Activated T-helper 17 cell treated with anti-CD3 and anti-CD28 coated beads, Interleukin-2, amount 50 U/mL, for 72 hours (primary cell): ENCODE results near the gene RSPH6A. TPM values are rescaled to one million over a fixed set of nuclear protein-coding genes. Genes with fewer than 3 reads are reported as not detected.
"Not testable (repeated sequence)": the region's sequence is repeated elsewhere in the genome, so short reads cannot be mapped to it uniquely, and the experiment has no call there.

Source experiments
- ATAC-seq: fragments of 150-1000 bp; cut with Tn5 transposase; replicated peaks from 2 replicates; pipeline ENCODE4 v1.10.0; 2021; ENCODE audit warnings: mild to moderate bottlenecking, moderate library complexity
- H3K27ac Mint-ChIP-seq: one replicate; pipeline ENCODE4 v1.8.0; 2022; ENCODE audit warnings: mixed read lengths
- H3K27me3 Mint-ChIP-seq: one replicate; pipeline ENCODE4 v1.8.0; 2022; ENCODE audit warnings: mixed read lengths
- H3K36me3 Mint-ChIP-seq: one replicate; pipeline ENCODE4 v1.8.0; 2022; ENCODE audit warnings: low read depth, mild to moderate bottlenecking, mixed read lengths
- H3K4me1 Mint-ChIP-seq: one replicate; pipeline ENCODE4 v1.8.0; 2022; ENCODE audit warnings: mixed read lengths
- H3K4me3 Mint-ChIP-seq: one replicate; pipeline ENCODE4 v1.8.0; 2022; ENCODE audit warnings: mild to moderate bottlenecking, mixed read lengths
- H3K9me3 Mint-ChIP-seq: one replicate; pipeline ENCODE4 v1.8.0; 2022; ENCODE audit warnings: mixed read lengths
- total RNA-seq, 2 donors: library from RNA; stranded (reverse); gene quantifications; one replicate each; pipeline ENCODE4 v1.2.3, GENCODE V29; 2022

The RSPH6A gene
- total RNA-seq, 2 donors from 2014 or later = 0.26 to 0.40 TPM

DNA sequence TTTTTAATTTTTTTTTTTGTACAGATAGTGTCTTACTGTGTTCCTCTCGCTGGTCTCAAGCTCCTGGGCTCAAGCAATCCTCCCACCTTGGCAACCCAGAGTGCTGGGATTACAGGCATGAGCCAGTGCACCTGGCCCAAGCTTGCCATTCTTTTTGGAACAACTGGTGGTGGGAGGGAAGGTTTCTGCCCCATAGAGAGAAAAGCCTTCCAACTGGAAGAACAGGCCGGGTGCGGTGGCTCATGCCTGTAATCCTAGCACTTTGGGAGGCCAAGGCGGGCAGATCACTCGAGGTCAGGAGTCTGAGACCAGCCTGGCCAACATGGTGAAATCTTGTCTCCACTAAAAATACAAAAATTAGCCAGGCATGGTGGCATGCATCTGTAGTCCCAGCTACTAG lies 15.6 kb downstream of the RSPH6A start:
- H3K27ac Mint-ChIP-seq, H3K4me3 Mint-ChIP-seq, H3K36me3 Mint-ChIP-seq, H3K4me1 Mint-ChIP-seq, ATAC-seq, H3K9me3 Mint-ChIP-seq: not testable (repeated sequence)
- H3K27me3 Mint-ChIP-seq = peaks cover 19% of the 10 kb centered on the region

DNA sequence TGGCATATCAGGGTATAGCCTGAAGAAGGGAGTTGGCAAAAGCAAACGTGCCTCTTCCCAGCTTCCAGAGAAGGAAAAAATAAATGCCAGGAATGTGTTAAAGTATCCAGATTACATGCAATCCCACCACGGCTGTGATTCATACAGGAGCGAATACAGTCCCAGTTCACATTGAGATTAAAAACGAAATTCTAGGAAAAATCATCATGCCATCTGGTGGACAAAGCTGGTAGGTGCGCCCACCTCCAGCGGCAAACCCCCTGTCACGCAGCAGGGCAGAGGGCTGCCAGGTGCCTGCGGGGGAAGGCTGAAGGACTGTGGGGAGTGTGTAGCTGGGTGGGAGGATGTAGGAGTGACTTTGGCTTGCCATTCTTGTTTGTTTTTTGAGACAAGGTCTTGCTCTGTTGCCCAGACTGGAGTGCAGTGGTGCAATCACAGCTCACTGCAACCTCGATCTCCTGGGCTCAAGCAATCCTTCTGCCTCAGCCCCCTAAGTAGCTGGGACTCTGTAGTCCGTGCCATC lies 16.1 kb downstream of the RSPH6A start:
- no peak overlapping the region for H3K4me3 Mint-ChIP-seq
- H3K9me3 Mint-ChIP-seq = no peaks in the 10 kb centered on the region
- H3K36me3 Mint-ChIP-seq = no peaks in the 10 kb centered on the region
- H3K27me3 Mint-ChIP-seq = peaks cover 19% of the 10 kb centered on the region
- no peak overlapping the region for H3K27ac Mint-ChIP-seq
- peaks cover 6% of the 10 kb centered on the region for H3K4me1 Mint-ChIP-seq
- ATAC-seq = peak; percentile 74

DNA sequence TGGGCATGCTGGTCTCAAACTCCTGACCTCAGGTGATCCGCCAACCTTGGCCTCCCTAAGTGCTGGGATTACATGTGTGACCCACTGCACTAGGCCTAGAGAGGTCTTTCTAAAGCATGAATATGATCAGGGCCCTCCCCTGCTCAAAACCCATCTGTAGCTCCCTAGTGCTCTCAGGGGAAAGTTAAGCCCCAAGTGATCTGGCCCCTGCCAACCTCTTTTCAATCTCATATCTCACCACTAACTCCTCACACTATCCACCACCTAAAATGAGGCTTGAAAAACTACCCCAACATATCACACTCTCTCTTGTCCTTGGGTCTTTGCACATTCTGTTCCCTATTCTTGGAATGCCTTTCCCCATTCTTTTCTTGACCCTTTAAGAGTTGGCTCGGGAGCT lies 20.5 kb downstream of the RSPH6A start:
- H3K4me3 Mint-ChIP-seq = no peak overlapping the region
- H3K27me3 Mint-ChIP-seq = peaks cover 16% of the 10 kb centered on the region
- H3K36me3 Mint-ChIP-seq = peaks cover 34% of the 10 kb centered on the region
- H3K4me1 Mint-ChIP-seq = peaks cover 33% of the 10 kb centered on the region
- no peaks in the 10 kb centered on the region for H3K9me3 Mint-ChIP-seq
- H3K27ac Mint-ChIP-seq = no peak overlapping the region
- no peak for ATAC-seq

DNA sequence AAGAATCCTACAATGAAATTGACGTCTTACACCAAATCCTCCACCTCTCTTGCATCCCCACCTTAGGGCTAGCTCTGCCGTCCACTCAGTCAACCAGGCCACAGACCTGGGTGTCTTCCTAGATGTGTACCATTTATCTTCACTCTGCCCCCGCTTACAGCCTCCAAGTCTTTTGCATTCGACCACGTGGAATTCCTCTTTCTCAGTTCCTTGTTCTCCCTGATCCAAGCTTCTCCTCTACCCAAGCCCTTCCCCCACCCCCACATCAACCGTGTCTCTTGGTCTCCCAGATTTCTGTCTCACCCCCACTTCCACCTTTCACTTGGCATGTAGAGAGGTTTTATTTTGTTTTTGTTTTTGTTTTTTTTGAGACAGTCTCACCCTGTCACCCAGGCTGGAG lies 21.2 kb downstream of the RSPH6A start:
- Mint-ChIP-seq H3K4me1 (peaks cover 29% of the 10 kb centered on the region), H3K36me3 (peaks cover 42% of the 10 kb centered on the region), H3K9me3 (no peaks in the 10 kb centered on the region), H3K4me3 (peak overlapping the region; percentile 68), H3K27me3 (peaks cover 12% of the 10 kb centered on the region), H3K27ac (peak overlapping the region; percentile 92)
- no peak for ATAC-seq

DNA sequence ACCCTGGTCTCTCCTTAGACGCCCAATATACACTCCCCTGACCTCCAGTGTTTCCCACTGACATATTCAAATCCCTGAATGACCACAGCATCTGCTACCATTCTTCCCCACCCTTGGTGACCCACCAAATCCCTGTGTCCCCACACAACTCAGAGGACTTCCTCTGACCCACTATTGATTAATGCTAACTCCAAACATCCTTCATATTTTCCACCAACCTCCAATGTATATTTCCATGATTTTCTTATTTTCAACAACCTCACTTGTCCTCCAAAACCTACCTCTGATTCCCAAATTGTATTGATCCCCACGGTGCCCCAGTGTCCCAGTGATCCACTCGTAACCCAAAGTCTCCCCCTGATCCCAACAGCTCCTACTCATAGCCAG lies 21.9 kb downstream of the RSPH6A start:
- H3K9me3 Mint-ChIP-seq = no peaks in the 10 kb centered on the region
- peaks cover 28% of the 10 kb centered on the region for H3K4me1 Mint-ChIP-seq
- peak overlapping the region; percentile 92 for H3K27ac Mint-ChIP-seq
- H3K36me3 Mint-ChIP-seq = peaks cover 49% of the 10 kb centered on the region
- H3K4me3 Mint-ChIP-seq = peak overlapping the region; percentile 68
- ATAC-seq = no peak
- peaks cover 11% of the 10 kb centered on the region for H3K27me3 Mint-ChIP-seq

DNA sequence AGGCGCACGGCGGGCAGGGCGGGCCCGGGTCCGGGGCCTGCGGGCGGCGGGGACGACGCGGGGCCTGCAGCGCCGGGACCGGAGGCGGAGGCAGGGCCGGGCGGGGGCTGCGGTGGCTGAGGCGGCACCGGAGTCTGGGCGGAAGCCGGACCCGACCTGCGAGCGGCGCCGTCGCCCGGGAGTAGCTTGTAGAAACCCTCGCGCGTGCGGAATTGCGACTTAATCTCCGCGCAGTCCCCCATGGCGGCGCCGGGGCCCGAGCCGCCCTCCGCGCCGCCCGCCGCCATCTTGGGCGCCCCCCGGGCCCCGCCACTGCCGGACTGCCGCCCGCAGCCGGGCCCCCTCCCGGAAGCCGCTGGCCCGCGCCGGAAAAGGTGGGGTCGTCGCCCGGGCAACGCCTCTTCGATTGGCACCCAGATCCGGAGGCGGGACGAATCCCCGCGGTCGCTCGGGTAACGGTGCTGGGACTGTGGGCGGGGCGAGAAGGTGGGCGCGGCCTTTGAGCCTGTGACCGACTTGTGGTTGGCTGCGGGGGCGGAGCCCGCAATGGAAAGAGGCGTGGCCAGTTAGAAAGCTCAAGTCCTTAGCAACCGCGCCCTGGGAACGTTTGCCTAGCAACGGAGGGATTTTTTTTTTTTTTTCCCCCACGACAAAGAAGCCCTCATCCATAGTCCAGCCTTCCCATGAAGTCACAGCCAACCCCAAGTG lies 22.5 kb downstream of the RSPH6A start, which contains the start of gene DMWD:
DMWD (minus strand) TSS at position 376 of the 708 bp plus-strand sequence; CDS start at position 287, 89 bp downstream.
- H3K27me3 Mint-ChIP-seq = peaks cover 8% of the 10 kb centered on the region
- peak within 1 kb of the TSS; percentile 96 for H3K4me3 Mint-ChIP-seq
- H3K9me3 Mint-ChIP-seq = no peaks in the 10 kb centered on the region
- H3K27ac Mint-ChIP-seq = peak within 1 kb of the TSS; percentile 92
- ATAC-seq = peak; percentile 96
- peaks cover 28% of the 10 kb centered on the region for H3K4me1 Mint-ChIP-seq
- H3K36me3 Mint-ChIP-seq = peaks cover 55% of the 10 kb centered on the region

DNA sequence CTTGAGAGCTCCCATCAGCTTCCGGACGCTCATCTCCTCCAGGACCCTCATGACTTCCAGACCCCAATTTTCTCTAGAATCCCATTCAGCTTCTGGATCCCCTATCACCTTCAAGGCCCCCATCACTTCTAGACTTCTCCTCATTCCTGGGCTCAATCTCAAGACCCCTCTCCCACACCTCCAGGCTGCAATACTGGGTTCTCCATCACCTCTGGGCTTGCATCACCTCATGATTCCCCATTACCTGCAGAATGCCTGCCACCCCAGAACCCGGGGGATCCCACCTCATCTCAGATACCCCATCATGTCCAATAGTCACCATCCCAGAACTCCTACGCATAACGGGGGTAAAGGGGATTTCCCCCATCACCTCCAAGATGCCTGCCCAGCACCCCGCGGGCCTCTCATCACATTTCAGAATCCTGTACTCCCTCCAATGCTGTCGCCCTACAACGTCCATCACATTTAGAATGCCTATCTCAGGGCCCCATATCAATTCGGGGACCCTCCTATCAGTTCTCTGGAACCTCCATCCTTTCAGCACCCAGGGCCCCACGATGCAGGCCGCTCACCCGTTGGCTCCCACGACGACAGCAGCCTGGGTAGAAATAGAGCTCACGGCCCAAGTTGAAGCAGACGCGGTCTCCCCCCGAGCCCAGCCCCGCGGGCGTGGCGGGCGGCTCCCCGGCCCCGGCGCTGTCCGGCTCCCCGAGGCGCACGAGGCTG lies 23.2 kb downstream of the RSPH6A start:
- Mint-ChIP-seq H3K36me3 (peaks cover 62% of the 10 kb centered on the region), H3K9me3 (no peaks in the 10 kb centered on the region), H3K27ac (peak overlapping the region; percentile 92), H3K27me3 (peaks cover 8% of the 10 kb centered on the region), H3K4me3 (peak overlapping the region; percentile 96), H3K4me1 (peaks cover 28% of the 10 kb centered on the region)
- peak; percentile 2 for ATAC-seq

DNA sequence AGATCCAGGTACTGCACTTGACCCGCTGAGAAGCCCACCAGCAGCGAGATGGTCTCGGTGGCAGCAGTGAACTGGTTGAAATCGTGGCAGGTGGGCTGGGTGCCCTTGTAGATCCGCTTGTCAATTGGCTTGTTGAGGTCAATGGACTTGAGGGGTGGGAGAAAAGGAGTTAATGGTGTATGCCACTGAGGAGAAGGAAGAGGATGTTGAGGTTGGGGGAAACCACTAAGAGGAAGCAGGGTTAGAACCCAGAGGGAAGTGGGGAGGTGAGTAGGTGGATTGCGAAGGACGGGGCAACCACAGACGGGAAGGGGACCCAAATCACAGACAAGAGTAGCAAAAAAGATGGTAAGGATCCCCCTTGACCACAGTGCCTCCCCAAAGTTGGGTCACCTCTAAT lies 24.2 kb downstream of the RSPH6A start:
- H3K27me3 Mint-ChIP-seq = peaks cover 8% of the 10 kb centered on the region
- ATAC-seq = no peak
- H3K27ac Mint-ChIP-seq = peak overlapping the region; percentile 92

DNA sequence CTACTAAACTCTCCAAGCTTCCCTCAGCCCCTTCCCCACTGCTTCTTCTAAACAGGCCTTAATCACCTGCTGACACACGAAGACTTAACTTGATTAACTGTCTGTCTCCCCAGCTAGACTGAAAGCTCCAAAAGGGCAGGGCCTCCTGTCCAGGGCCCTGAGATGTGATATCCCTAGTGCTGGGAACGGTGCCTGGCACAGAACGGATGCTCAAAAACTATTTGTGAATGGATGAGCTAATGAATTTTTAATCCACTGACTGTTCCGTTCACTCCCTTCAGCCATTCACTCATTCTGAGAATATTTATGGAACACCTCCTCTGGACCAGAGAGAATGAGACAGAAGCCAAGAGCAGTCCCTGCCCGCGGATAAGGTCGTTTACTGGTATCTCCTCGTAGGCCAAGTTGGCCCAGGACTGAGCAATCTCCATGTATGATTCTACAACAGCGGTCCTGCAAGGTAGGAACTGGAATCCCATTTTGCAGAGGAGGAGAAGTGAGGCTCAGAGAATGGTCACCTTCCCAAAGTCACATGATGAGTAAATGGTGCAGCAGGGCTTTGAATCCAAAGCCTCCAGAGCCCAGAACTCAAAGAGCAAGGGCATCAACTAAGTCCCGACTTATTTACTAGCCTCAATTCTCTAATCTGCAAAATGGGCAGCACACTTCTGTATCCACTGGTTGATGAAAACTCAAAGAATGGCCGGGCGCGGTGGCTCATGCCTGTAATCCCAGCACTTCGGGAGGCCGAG lies 25.9 kb downstream of the RSPH6A start:
- Mint-ChIP-seq H3K27me3 (peaks cover 3% of the 10 kb centered on the region), H3K4me3 (no peak overlapping the region), H3K4me1 (peaks cover 28% of the 10 kb centered on the region), H3K27ac (no peak overlapping the region), H3K36me3 (peaks cover 71% of the 10 kb centered on the region), H3K9me3 (no peaks in the 10 kb centered on the region)
- no peak for ATAC-seq

More for the DNA sequence above, 24.2 kb downstream of the RSPH6A start:
- peaks cover 71% of the 10 kb centered on the region for H3K36me3 Mint-ChIP-seq
- H3K9me3 Mint-ChIP-seq = no peaks in the 10 kb centered on the region
- peaks cover 28% of the 10 kb centered on the region for H3K4me1 Mint-ChIP-seq
- peak overlapping the region; percentile 96 for H3K4me3 Mint-ChIP-seq

DNA sequence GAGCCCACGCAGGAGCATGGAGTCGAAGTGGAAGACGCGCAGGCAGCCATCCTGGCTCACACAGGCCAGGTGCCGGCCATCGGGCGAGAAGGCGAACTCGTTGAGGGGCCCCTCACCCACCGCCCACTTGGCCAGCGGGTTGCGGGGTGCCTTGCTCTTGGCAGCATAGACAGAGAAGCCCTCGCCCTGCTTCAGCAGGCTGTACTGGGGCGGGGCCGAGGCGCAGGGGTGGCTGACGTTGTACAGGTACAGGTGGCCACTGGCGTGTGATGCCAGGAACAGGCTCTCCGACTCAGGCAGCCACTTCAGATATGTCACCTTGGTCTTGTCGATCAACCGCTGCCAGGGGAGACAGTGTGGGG lies 28.6 kb downstream of the RSPH6A start:
- Mint-ChIP-seq H3K27ac (no peak overlapping the region), H3K4me3 (no peak overlapping the region), H3K36me3 (peaks cover 63% of the 10 kb centered on the region), H3K4me1 (peaks cover 9% of the 10 kb centered on the region), H3K27me3 (no peaks in the 10 kb centered on the region), H3K9me3 (no peaks in the 10 kb centered on the region)
- no peak for ATAC-seq

DNA sequence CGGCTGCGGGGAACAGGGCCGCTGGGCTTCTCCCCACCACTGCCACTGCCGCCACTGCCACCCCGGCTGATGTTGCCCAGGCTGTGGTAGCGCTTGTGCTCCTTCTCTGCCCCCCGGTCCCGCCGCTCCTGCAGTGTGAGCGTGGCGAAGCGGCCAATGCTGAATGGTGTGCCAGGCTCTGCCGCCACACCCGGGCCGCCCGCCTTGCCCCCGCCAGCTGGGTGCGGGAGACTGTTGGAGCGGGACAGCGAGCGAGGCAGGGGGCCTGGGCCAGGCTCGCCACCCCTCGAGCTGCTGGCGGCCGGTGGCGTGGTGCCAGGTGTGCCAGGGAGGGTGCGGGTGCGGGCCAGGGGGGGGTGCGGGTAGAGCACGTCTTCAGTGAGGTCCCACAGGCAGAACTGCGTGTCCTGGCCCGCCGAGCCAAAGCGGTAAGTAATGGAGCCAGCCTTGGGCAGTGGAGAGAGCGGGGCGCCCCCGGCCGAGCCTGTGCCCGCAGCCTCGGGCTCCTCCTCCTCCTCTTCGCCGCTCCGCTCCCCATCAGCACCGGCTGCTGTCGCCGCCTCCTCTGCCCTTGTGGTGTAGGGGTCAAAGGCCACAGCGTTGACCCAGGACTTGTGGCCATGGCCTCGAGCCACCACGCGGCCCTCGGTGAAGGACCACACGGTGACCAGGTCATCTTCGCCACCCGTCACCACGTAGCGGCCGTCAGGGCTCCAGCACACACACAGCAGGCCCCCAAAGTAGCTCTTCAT lies 29.2 kb downstream of the RSPH6A start:
- Mint-ChIP-seq H3K4me3 (no peak overlapping the region), H3K9me3 (no peaks in the 10 kb centered on the region), H3K27ac (no peak overlapping the region), H3K4me1 (peaks cover 5% of the 10 kb centered on the region), H3K36me3 (peaks cover 57% of the 10 kb centered on the region), H3K27me3 (peaks cover 2% of the 10 kb centered on the region)
- ATAC-seq = no peak

DNA sequence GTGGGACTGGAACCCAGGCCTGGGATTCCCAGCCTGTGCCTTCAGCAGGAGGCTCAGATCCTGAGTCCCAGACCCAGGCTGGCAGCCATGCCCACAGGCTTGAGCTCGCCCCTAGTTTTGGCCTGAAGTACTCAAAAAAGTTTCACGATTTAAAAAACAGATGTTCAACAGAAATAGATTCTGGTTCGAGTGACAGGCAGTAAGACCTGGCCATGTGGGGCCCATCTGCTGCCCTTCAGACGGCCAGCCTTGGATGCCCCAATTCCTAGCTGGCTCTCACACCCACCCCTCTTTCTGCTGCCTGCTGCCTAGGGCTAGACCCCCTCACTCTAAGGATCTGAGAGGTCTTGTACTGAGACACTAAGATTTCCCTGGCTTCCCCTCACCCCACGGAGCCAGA lies 30.0 kb downstream of the RSPH6A start:
- ATAC-seq = no peak
- H3K4me1 Mint-ChIP-seq = peaks cover 4% of the 10 kb centered on the region
- peaks cover 4% of the 10 kb centered on the region for H3K27me3 Mint-ChIP-seq
- H3K4me3 Mint-ChIP-seq = no peak overlapping the region
- H3K9me3 Mint-ChIP-seq = no peaks in the 10 kb centered on the region
- peaks cover 49% of the 10 kb centered on the region for H3K36me3 Mint-ChIP-seq
- H3K27ac Mint-ChIP-seq = no peak overlapping the region

DNA sequence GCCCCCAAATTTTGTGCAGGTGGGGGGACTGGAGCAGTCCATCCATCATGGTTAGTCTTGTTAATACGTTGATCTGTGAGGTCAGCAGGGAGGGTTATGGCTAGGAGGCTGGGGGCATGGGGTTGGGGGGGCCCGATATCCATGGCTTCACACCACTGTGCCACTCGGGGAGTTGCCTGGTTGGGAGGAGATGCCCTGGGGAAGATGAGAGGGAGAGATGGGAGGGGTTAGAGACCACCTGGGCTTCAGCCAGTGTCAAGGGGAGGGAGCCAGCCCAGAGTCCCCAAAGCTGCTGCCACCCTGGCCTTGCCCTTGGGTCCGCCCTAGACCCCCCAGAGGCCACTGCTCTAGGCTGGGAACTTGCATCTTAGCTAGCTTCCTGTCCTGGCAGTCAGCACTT lies 31.0 kb downstream of the RSPH6A start:
- Mint-ChIP-seq H3K27me3 (peaks cover 10% of the 10 kb centered on the region), H3K9me3 (no peaks in the 10 kb centered on the region), H3K4me1 (peaks cover 10% of the 10 kb centered on the region), H3K27ac (no peak overlapping the region), H3K4me3 (no peak overlapping the region), H3K36me3 (peaks cover 44% of the 10 kb centered on the region)
- no peak for ATAC-seq
